ENCODE measurements around the gene PAM16.
"Not testable (repeated sequence)": the region's sequence is repeated elsewhere in the genome, so short reads cannot be mapped to it uniquely, and the experiment has no call there.

PAM16 gene

GRCh38 chr16:4350787-4351659 is at the start of gene PAM16:
Gene PAM16, minus strand, starts transcription at chr16:4351321. Its CDS starts 87 bp downstream, at chr16:4351234.
- peak; percentile 97 to 98 for DNase-seq (ENCODE audit: low read depth in 1 of 2, low spot score in 1 of 2)

- DNase-seq (ENCODE audit: low read depth in 1 of 2, low spot score in 1 of 2) = no peak
Observed at GRCh38 chr16:4399001-4399730, 48.0 kb upstream of the PAM16 start.

- no peak for DNase-seq (ENCODE audit: low read depth in 1 of 2, low spot score in 1 of 2)
Observed at GRCh38 chr16:4395055-4395726, 44.1 kb upstream of the PAM16 start.

GRCh38 chr16:4393850-4394249 is 42.7 kb upstream of the PAM16 start:
- not testable (repeated sequence) for DNase-seq (ENCODE audit: low read depth in 1 of 2, low spot score in 1 of 2)

- no peak for DNase-seq (ENCODE audit: low read depth in 1 of 2, low spot score in 1 of 2)
Observed at GRCh38 chr16:4393240-4393600, 42.1 kb upstream of the PAM16 start.

- DNase-seq (ENCODE audit: low read depth in 1 of 2, low spot score in 1 of 2) = no peak
Observed at GRCh38 chr16:4392382-4393239, 41.5 kb upstream of the PAM16 start.

GRCh38 chr16:4391631-4392381 is 40.7 kb upstream of the PAM16 start:
- DNase-seq (ENCODE audit: low read depth in 1 of 2, low spot score in 1 of 2) = no peak

GRCh38 chr16:4390266-4391260 is 39.4 kb upstream of the PAM16 start:
- DNase-seq (ENCODE audit: low read depth in 1 of 2, low spot score in 1 of 2) = no peak

- no peak for DNase-seq (ENCODE audit: low read depth in 1 of 2, low spot score in 1 of 2)
Observed at GRCh38 chr16:4389051-4389955, 38.2 kb upstream of the PAM16 start.

- DNase-seq (ENCODE audit: low read depth in 1 of 2, low spot score in 1 of 2) = no peak
Observed at GRCh38 chr16:4388271-4389021, 37.3 kb upstream of the PAM16 start.

GRCh38 chr16:4387781-4388180 is 36.7 kb upstream of the PAM16 start:
- DNase-seq (ENCODE audit: low read depth in 1 of 2, low spot score in 1 of 2) = no peak

GRCh38 chr16:4386951-4387565 is 35.9 kb upstream of the PAM16 start:
- no peak for DNase-seq (ENCODE audit: low read depth in 1 of 2, low spot score in 1 of 2)

GRCh38 chr16:4386451-4386805 is 35.3 kb upstream of the PAM16 start:
- no peak for DNase-seq (ENCODE audit: low read depth in 1 of 2, low spot score in 1 of 2)

- no peak for DNase-seq (ENCODE audit: low read depth in 1 of 2, low spot score in 1 of 2)
Observed at GRCh38 chr16:4385789-4386450, 34.8 kb upstream of the PAM16 start.

- no peak for DNase-seq (ENCODE audit: low read depth in 1 of 2, low spot score in 1 of 2)
Observed at GRCh38 chr16:4385066-4385788, 34.1 kb upstream of the PAM16 start.

- no peak for DNase-seq (ENCODE audit: low read depth in 1 of 2, low spot score in 1 of 2)
Observed at GRCh38 chr16:4384509-4384942, 33.4 kb upstream of the PAM16 start.
